Vagina (tissue), 2 donors: ENCODE measurements around the gene TMED10. TPM values are rescaled to one million over a fixed set of nuclear protein-coding genes. Genes with fewer than 3 reads are reported as not detected.
"Not testable (repeated sequence)": the region's sequence is repeated elsewhere in the genome, so short reads cannot be mapped to it uniquely, and the experiment has no call there.

Source experiments
- DNase-seq, 2 donors: peaks; one replicate each; pipeline ENCODE4 v3.0.0-alpha.2; 2017; ENCODE audit errors: extremely low spot score in 2 of 2
- H3K27ac ChIP-seq: fragments of 200-600 bp; sonication (generic); one replicate; pipeline ENCODE4 v1.5.1; 2019
- H3K27me3 ChIP-seq: fragments of 200-600 bp; sonication (generic); one replicate; pipeline ENCODE4 v1.5.1; 2019
- H3K36me3 ChIP-seq, 2 donors: fragments of 200-600 bp; sonication (generic); one replicate each; pipeline ENCODE4 v1.5.1; 2017 to 2019
- H3K4me1 ChIP-seq: fragments of 200-600 bp; sonication (generic); one replicate; pipeline ENCODE4 v1.5.1; 2019
- H3K4me3 ChIP-seq, 2 donors: fragments of 200-600 bp; sonication (generic); 1 replicate in 1 of 2; 2 replicates in 1 of 2; pipeline ENCODE4 v1.5.1; 2016 to 2019
- H3K9me3 ChIP-seq: fragments of 200-600 bp; sonication (generic); one replicate; pipeline ENCODE4 v1.5.1; 2019
- CTCF ChIP-seq, 3 experiments: fragments of 450-650 bp in 2 of 3; fragments of 200-600 bp in 1 of 3; sonication (generic) in 1 of 3; IDR thresholded peaks; one replicate each; pipeline ENCODE4 v1.5.1; 2017 to 2019; ENCODE audit warnings: antibody characterized with exemption in 3 of 3, mild to moderate bottlenecking in 2 of 3, moderate library complexity in 2 of 3
- POLR2A ChIP-seq, 2 donors: fragments of 450-650 bp; IDR thresholded peaks; one replicate each; pipeline ENCODE4 v1.6.1; 2017; ENCODE audit warnings: antibody characterized with exemption in 2 of 2, mild to moderate bottlenecking in 2 of 2, moderate library complexity in 2 of 2
- POLR2AphosphoS5 ChIP-seq, 2 donors: sonication (generic); formaldehyde crosslinking; IDR thresholded peaks; one replicate each; pipeline ENCODE4 v1.9.0; 2017; ENCODE audit warnings: antibody characterized with exemption in 2 of 2, mild to moderate bottlenecking in 2 of 2, low read depth in 1 of 2; ENCODE audit not compliant: insufficient read depth in 1 of 2
- intact Hi-C: fragments of 100-400 bp; cut with DNase I; formaldehyde crosslinking; loops from one replicate; pipeline ENCODE4 v1.15.1; 2023
- total RNA-seq: library from RNA; depleted of rRNA; stranded (reverse); fragments of >200 nt; gene quantifications from one replicate; pipeline ENCODE4 v1.2.3, GENCODE V29; 2016

The TMED10 gene
- total RNA-seq, 1 donor from 2014 or later = 249 TPM

GRCh38 chr14:75127903-75128595, 48.4 kb downstream of the TMED10 start:
- peak overlapping the region; percentile 89 for H3K27ac ChIP-seq
- H3K36me3 ChIP-seq = peaks cover 0 to 4% of the 10 kb centered on the region in 2 donors
- intact Hi-C loops = no loop called here
- no peak for TF ChIP-seq POLR2A (IDR thresholded peaks at IDR 0.05)
- TF ChIP-seq CTCF (IDR thresholded peaks at IDR 0.05) = no peak
- no peak for TF ChIP-seq POLR2AphosphoS5 (IDR thresholded peaks at IDR 0.05; ENCODE audit: insufficient read depth in 1 of 2, low read depth in 1 of 2)
- DNase-seq = no peak
- H3K27me3 ChIP-seq = no peaks in the 10 kb centered on the region
- H3K9me3 ChIP-seq = no peaks in the 10 kb centered on the region
- H3K4me1 ChIP-seq = peaks cover 51% of the 10 kb centered on the region
- H3K4me3 ChIP-seq = peak overlapping the region; percentile 68 to 81

GRCh38 chr14:75127474-75127820, 49.0 kb downstream of the TMED10 start:
- DNase-seq, H3K9me3 ChIP-seq, intact Hi-C loops, H3K36me3 ChIP-seq, H3K27me3 ChIP-seq: not testable (repeated sequence)
- H3K4me1 ChIP-seq = peaks cover 54% of the 10 kb centered on the region
- peak overlapping the region; percentile 68 to 81 for H3K4me3 ChIP-seq
- peak overlapping the region; percentile 89 for H3K27ac ChIP-seq

GRCh38 chr14:75126679-75127473, 49.5 kb downstream of the TMED10 start, which contains the start of gene NEK9:
NEK9 (minus strand) TSS chr14:75127048; CDS start chr14:75126921, 127 bp downstream.
- Histone ChIP-seq H3K4me1 (peaks cover 54% of the 10 kb centered on the region), H3K9me3 (no peaks in the 10 kb centered on the region), H3K4me3 (peak within 1 kb of the TSS; percentile 68 to 81), H3K27ac (peak within 1 kb of the TSS; percentile 89), H3K36me3 (peaks cover 0 to 4% of the 10 kb centered on the region in 2 donors), H3K27me3 (no peaks in the 10 kb centered on the region)
- TF ChIP-seq POLR2A (IDR thresholded peaks at IDR 0.05) (peak in 1 of 2 donors; percentile 46), POLR2AphosphoS5 (IDR thresholded peaks at IDR 0.05; ENCODE audit: insufficient read depth in 1 of 2, low read depth in 1 of 2) (peak; percentile 78 to 94), CTCF (IDR thresholded peaks at IDR 0.05) (no peak)
- no peak for DNase-seq
- intact Hi-C loops = no loop called here

GRCh38 chr14:75126121-75126544, 50.3 kb downstream of the TMED10 start:
- Histone ChIP-seq H3K27ac (peak overlapping the region; percentile 89), H3K4me1 (peaks cover 54% of the 10 kb centered on the region), H3K27me3 (no peaks in the 10 kb centered on the region), H3K36me3 (peaks cover 0 to 4% of the 10 kb centered on the region in 2 donors), H3K4me3 (peak overlapping the region; percentile 68 to 81), H3K9me3 (no peaks in the 10 kb centered on the region)
- TF ChIP-seq CTCF (IDR thresholded peaks at IDR 0.05) = no peak
- no peak for TF ChIP-seq POLR2A (IDR thresholded peaks at IDR 0.05)
- TF ChIP-seq POLR2AphosphoS5 (IDR thresholded peaks at IDR 0.05; ENCODE audit: insufficient read depth in 1 of 2, low read depth in 1 of 2) = no peak
- intact Hi-C loops = no loop called here
- DNase-seq = no peak

GRCh38 chr14:75125617-75126016, 50.8 kb downstream of the TMED10 start:
- Histone ChIP-seq H3K9me3 (no peaks in the 10 kb centered on the region), H3K4me1 (peaks cover 54% of the 10 kb centered on the region), H3K27me3 (no peaks in the 10 kb centered on the region), H3K4me3 (peak overlapping the region; percentile 68 to 81), H3K36me3 (peaks cover 0 to 4% of the 10 kb centered on the region in 2 donors), H3K27ac (peak overlapping the region; percentile 89)
- no peak for DNase-seq
- intact Hi-C loops = no loop called here
- TF ChIP-seq POLR2A (IDR thresholded peaks at IDR 0.05) (no peak), POLR2AphosphoS5 (IDR thresholded peaks at IDR 0.05; ENCODE audit: insufficient read depth in 1 of 2, low read depth in 1 of 2) (no peak), CTCF (IDR thresholded peaks at IDR 0.05) (peak in 1 of 3 experiments; percentile 1)
